IPS DF 6.9 (cell line): ENCODE measurements around the gene C1orf21.

ENCODE experiments used
- DNase-seq: peaks from one replicate; pipeline ENCODE4 v3.0.0-alpha.2; 2013; ENCODE audit warnings: low read depth, low spot score
- H3K27ac ChIP-seq: one replicate; pipeline ENCODE4 v1.5.1; 2013; ENCODE audit warnings: low read length, control low read depth
- H3K27me3 ChIP-seq: 2 replicates; pipeline ENCODE4 v1.6.1; 2013; ENCODE audit warnings: mild to moderate bottlenecking, low read length; ENCODE audit not compliant: control insufficient read depth, insufficient read depth
- H3K36me3 ChIP-seq: 2 replicates; pipeline ENCODE4 v1.6.1; 2013; ENCODE audit warnings: low read length; ENCODE audit not compliant: control insufficient read depth, insufficient read depth
- H3K4me1 ChIP-seq: 2 replicates; pipeline ENCODE4 v1.6.1; 2013; ENCODE audit warnings: low read length; ENCODE audit not compliant: control insufficient read depth, insufficient read depth
- H3K4me3 ChIP-seq: 2 replicates; pipeline ENCODE4 v1.5.1; 2013; ENCODE audit warnings: mild to moderate bottlenecking, low read length
- H3K9me3 ChIP-seq: 2 replicates; pipeline ENCODE4 v1.6.1; 2013; ENCODE audit warnings: low read length, inconsistent platforms; ENCODE audit not compliant: control insufficient read depth, insufficient read depth
- WGBS: extraction: QIAGEN DNeasy Blood & Tissue Kit; methylation state at CpG from one replicate; pipeline ENCODE4 v1.1.7; 2013; ENCODE audit warnings: mixed read lengths, missing lambda C conversion rate; ENCODE audit not compliant: insufficient read length, insufficient coverage; 5-methylcytosine and 5-hydroxymethylcytosine counted together

Gene C1orf21

GRCh38 chr1:184480736-184481135 is 93.9 kb downstream of the C1orf21 start:
- Histone ChIP-seq H3K27me3 (no peaks in the 10 kb centered on the region), H3K4me1 (peaks cover 6% of the 10 kb centered on the region), H3K4me3 (no peak overlapping the region), H3K9me3 (no peaks in the 10 kb centered on the region), H3K27ac (no peak overlapping the region), H3K36me3 (no peaks in the 10 kb centered on the region)
- no CpG with 5 or more reads among the region's 5 CpGs for WGBS
- DNase-seq = peak; percentile 39

DNA sequence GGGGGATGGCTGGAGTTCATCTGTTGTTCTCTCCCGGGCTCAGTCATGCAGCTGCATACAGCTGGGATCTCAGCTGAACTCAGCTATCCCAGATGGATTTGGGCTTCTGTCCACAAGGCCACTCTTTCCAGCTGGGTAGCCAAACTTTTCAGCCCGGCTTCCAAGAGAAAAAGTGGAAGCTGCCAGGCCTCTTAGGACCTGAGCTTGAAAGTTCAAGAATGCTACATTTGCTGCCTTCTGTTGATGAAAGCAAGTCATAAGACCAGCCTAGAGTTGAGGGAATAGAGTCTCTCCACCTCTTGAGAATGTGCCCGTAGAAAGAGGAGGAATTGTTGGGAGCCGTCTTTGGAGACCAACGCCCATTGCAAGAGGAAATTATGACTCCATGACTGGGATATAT is 95.3 kb downstream of the C1orf21 start:
- H3K4me1 ChIP-seq = peaks cover 7% of the 10 kb centered on the region
- H3K4me3 ChIP-seq = no peak overlapping the region
- no peak for DNase-seq
- WGBS = no CpG with 5 or more reads among the region's 5 CpGs
- H3K27ac ChIP-seq = no peak overlapping the region
- no peaks in the 10 kb centered on the region for H3K9me3 ChIP-seq
- H3K36me3 ChIP-seq = no peaks in the 10 kb centered on the region
- no peaks in the 10 kb centered on the region for H3K27me3 ChIP-seq

- H3K36me3 ChIP-seq = no peaks in the 10 kb centered on the region
- no peaks in the 10 kb centered on the region for H3K9me3 ChIP-seq
- H3K27me3 ChIP-seq = no peaks in the 10 kb centered on the region
- H3K4me3 ChIP-seq = no peak overlapping the region
- H3K4me1 ChIP-seq = peaks cover 7% of the 10 kb centered on the region
- DNase-seq = no peak
- no CpG with 5 or more reads among the region's 3 CpGs for WGBS
- H3K27ac ChIP-seq = no peak overlapping the region
Observed at GRCh38 chr1:184483101-184483683, 96.4 kb downstream of the C1orf21 start.

DNA sequence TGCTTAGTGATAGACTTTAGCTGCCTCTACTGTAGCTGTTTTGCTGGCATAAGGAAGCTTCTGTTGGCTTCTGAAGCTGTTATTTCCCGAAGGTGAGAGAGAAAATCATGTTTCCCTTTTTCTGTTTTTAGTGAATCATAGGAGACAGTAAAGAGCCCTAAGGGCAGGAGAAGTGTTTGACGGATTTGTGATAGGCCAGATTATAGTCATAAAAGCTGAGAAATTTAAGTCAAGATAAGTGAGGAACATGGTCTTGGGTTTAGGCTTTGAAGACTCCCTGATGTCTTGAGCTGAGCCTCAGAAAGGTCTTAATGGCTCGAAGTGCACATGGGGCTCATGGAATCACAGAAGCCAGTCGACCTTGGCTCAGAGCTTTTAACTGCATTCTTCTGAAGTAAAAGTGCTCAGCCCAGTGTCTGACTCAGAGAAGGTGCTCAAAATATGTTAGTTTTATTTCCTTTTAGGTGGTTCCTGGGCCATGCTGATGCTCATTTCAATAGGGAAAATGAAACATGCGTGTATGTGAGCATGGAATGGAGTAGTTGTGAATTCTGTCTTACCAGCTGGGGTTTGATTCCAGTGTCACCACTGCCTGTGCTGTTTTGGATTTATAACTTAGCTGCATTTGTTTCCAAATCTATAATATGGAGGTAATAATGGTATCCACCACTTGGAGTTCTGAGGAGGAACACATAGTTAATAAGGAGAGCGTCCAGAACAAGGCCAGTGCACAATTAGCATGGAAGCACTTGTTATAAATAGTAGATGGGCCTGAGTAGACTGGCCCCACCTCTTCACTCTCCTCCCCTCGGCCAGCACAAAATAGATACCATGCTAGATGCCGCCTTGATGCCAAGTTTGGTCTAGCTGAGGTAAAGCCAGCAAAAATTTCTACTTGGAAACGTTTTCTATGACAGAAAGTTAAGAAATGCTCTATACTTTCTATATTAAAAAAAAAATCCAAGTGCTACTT is 99.2 kb downstream of the C1orf21 start:
- Histone ChIP-seq H3K4me1 (peaks cover 5% of the 10 kb centered on the region), H3K9me3 (no peaks in the 10 kb centered on the region), H3K36me3 (no peaks in the 10 kb centered on the region), H3K27me3 (no peaks in the 10 kb centered on the region), H3K27ac (no peak overlapping the region), H3K4me3 (no peak overlapping the region)
- no CpG with 5 or more reads among the region's 9 CpGs for WGBS
- no peak for DNase-seq

GRCh38 chr1:184486761-184487445 is 100.1 kb downstream of the C1orf21 start:
- H3K36me3 ChIP-seq = no peaks in the 10 kb centered on the region
- H3K4me1 ChIP-seq = 0 out of 2 replicates have a peak, but pooled peaks cover 3% of the 10 kb centered on the region
- no peaks in the 10 kb centered on the region for H3K27me3 ChIP-seq
- H3K27ac ChIP-seq = no peak overlapping the region
- WGBS = no CpG with 5 or more reads among the region's 6 CpGs
- H3K4me3 ChIP-seq = no peak overlapping the region
- H3K9me3 ChIP-seq = no peaks in the 10 kb centered on the region
- no peak for DNase-seq

DNA sequence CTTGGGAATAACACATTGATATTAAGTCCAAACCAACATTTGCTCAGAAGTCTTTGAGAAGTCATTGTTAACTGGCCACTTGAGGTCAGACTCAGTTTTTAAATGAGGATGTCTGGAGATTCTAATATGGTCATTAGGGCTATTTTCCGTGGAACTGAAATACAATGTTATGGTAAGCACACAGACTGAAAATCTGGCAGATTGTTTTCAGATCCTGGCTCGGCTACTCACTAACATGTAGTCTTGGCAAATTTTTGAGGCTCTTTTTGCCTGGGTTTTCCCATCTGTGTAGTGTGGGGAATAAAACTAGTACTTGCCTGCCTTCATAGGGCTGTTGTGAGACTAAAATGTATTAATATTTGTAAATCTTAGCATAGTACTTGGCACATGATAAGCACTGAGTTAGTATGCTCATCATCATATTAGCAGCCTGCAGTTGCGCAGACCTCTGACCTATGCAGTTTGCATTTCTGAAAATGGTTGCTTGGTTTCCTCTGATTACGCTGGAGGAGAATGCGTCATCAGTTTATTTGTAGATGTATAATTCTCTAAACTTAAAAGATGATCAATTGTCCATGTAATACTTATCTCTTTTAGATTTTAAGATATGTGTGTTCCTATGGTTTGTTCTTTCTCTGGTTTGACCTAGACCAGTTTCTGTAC is 100.8 kb downstream of the C1orf21 start:
- no peaks in the 10 kb centered on the region for H3K36me3 ChIP-seq
- H3K9me3 ChIP-seq = no peaks in the 10 kb centered on the region
- H3K4me3 ChIP-seq = no peak overlapping the region
- H3K4me1 ChIP-seq = 0 out of 2 replicates have a peak, but pooled peaks cover 3% of the 10 kb centered on the region
- H3K27ac ChIP-seq = no peak overlapping the region
- H3K27me3 ChIP-seq = no peaks in the 10 kb centered on the region
- no CpG with 5 or more reads among the region's 5 CpGs for WGBS
- DNase-seq = no peak

GRCh38 chr1:184489908-184490307 is 103.1 kb downstream of the C1orf21 start:
- WGBS = no CpG with 5 or more reads among the region's 3 CpGs
- H3K9me3 ChIP-seq = no peaks in the 10 kb centered on the region

DNA sequence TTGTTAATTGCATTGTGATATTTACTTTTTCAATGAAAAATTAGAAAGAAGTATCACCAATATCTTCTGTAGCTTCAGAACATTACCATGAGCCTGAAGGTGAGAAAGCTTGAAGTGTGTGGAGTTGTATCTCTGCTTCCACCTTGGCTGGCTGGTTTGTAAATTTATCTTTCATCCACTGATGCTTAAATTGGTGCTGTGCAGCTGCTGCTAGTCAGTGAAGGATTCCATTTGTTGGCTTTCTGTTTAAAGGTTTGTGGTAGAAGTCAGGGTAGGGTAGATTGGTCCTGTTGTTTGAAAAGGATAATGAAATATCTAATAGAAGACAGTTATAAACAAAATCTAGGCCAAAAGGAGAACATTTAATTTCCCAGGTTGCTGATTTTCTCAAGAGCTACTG is 105.7 kb downstream of the C1orf21 start:
- H3K27ac ChIP-seq = no peak overlapping the region
- H3K36me3 ChIP-seq = no peaks in the 10 kb centered on the region
- DNase-seq = no peak
- H3K4me1 ChIP-seq = 0 out of 2 replicates have a peak, but pooled peaks cover 2% of the 10 kb centered on the region
- H3K4me3 ChIP-seq = no peak overlapping the region
- no peaks in the 10 kb centered on the region for H3K9me3 ChIP-seq
- no peaks in the 10 kb centered on the region for H3K27me3 ChIP-seq

More at GRCh38 chr1:184489908-184490307, 103.1 kb downstream of the C1orf21 start:
- Histone ChIP-seq H3K4me1 (0 out of 2 replicates have a peak, but pooled peaks cover 3% of the 10 kb centered on the region), H3K27ac (no peak overlapping the region), H3K36me3 (no peaks in the 10 kb centered on the region), H3K27me3 (no peaks in the 10 kb centered on the region), H3K4me3 (no peak overlapping the region)
- DNase-seq = no peak

- Histone ChIP-seq H3K36me3 (no peaks in the 10 kb centered on the region), H3K27ac (no peak overlapping the region), H3K4me3 (no peak overlapping the region), H3K4me1 (peaks cover 7% of the 10 kb centered on the region; the same call in 1 of the 2 replicates), H3K9me3 (no peaks in the 10 kb centered on the region), H3K27me3 (no peaks in the 10 kb centered on the region)
- DNase-seq = no peak
- WGBS = no CpG with 5 or more reads among the region's 1 CpG
Observed at GRCh38 chr1:184493987-184494388, 107.2 kb downstream of the C1orf21 start.

- Histone ChIP-seq H3K4me1 (peaks cover 7% of the 10 kb centered on the region; the same call in 1 of the 2 replicates), H3K27me3 (no peaks in the 10 kb centered on the region), H3K4me3 (no peak overlapping the region), H3K27ac (no peak overlapping the region), H3K36me3 (no peaks in the 10 kb centered on the region), H3K9me3 (no peaks in the 10 kb centered on the region)
- DNase-seq = no peak
- no CpG with 5 or more reads among the region's 4 CpGs for WGBS
Observed at GRCh38 chr1:184494929-184495328, 108.1 kb downstream of the C1orf21 start.
